HL-60 (cell line): ENCODE measurements around the gene CHMP4A.

Experiments
- CTCF ChIP-seq: IDR thresholded peaks from one replicate; pipeline ENCODE4 v1.5.1; 2011; ENCODE audit warnings: low read length, control low read depth, inconsistent platforms; ENCODE audit not compliant: insufficient read depth
- GABPA ChIP-seq: IDR thresholded peaks from 2 replicates; pipeline ENCODE4 v1.6.1; 2012; ENCODE audit warnings: low read depth
- POLR2AphosphoS5 ChIP-seq: IDR thresholded peaks from 2 replicates; pipeline ENCODE4 v1.6.1; 2012; ENCODE audit warnings: low read depth
- TF ChIP-seq, protein P1 (sequence below): IDR thresholded peaks from 2 replicates; pipeline ENCODE4 v1.6.1; 2012; ENCODE audit warnings: low read depth; ENCODE audit not compliant: insufficient replicate concordance

DNA sequence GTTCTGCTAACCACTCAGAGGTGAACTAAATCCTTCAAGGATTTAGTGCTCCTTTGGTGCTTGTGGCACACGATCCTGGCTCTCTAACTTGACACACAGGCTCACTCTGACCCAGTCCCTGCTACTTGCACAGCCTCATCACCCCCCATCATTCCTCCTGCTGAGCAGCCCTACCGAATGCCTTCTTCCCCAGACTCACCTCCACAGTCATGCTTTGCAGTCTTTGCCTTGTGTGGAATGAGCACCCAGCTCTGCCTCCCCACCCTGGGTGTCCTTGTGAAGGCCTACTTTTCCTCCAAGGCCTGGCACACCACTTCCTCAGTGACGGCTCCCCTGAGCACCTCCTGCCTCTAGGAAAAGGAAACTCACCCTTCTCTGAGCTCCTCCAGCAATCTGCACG is 37.1 kb upstream of the CHMP4A start:
- no peak for TF ChIP-seq CTCF
- TF ChIP-seq POLR2AphosphoS5, result no peak
- no peak for TF ChIP-seq GABPA
- TF ChIP-seq, protein P1, sequence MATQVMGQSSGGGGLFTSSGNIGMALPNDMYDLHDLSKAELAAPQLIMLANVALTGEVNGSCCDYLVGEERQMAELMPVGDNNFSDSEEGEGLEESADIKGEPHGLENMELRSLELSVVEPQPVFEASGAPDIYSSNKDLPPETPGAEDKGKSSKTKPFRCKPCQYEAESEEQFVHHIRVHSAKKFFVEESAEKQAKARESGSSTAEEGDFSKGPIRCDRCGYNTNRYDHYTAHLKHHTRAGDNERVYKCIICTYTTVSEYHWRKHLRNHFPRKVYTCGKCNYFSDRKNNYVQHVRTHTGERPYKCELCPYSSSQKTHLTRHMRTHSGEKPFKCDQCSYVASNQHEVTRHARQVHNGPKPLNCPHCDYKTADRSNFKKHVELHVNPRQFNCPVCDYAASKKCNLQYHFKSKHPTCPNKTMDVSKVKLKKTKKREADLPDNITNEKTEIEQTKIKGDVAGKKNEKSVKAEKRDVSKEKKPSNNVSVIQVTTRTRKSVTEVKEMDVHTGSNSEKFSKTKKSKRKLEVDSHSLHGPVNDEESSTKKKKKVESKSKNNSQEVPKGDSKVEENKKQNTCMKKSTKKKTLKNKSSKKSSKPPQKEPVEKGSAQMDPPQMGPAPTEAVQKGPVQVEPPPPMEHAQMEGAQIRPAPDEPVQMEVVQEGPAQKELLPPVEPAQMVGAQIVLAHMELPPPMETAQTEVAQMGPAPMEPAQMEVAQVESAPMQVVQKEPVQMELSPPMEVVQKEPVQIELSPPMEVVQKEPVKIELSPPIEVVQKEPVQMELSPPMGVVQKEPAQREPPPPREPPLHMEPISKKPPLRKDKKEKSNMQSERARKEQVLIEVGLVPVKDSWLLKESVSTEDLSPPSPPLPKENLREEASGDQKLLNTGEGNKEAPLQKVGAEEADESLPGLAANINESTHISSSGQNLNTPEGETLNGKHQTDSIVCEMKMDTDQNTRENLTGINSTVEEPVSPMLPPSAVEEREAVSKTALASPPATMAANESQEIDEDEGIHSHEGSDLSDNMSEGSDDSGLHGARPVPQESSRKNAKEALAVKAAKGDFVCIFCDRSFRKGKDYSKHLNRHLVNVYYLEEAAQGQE, result no peak
